ENCODE data around the gene CYB561D2.

The CYB561D2 gene

DNA sequence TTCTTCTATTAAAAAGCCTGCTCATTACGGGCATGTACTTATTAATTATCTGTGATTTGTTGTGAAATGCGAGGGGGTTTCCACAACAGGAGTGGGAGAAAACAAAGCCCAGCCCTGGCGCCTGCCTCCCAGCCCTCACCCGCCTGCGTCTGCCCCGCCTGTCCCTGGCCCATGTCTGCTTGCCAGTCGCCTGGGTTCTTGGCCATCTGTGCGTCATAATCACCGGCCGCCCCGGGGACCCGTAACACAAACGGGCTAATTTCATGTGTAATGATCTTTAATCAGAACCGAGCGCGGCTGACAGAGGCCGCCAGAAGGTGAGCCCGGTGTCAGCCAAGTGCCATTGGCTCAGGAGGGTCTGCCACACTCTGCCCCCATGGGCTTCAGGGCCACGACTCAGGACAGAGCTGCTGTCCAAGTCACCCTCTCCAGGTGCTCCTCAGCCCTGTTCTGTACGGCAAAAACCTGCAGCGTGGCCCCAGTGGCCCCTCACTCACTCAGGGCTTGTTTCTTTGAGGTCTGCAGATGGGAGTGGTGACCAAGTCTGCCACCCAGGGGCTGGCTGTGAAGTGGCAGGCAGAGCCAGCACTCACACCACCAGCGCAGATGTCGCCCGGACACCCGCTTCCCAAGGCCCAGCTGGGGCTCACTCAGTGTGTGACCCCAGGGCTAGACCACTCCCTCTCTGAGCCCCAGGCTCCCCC is 37.5 kb downstream of the CYB561D2 start:
- in situ Hi-C loops (cut with MboI; ENCODE audit: low sequenced_read_pairs) = no loop called here

GRCh38 chr3:50388720-50389413 is 38.2 kb downstream of the CYB561D2 start:
- in situ Hi-C loops (cut with MboI; ENCODE audit: low sequenced_read_pairs) = no loop called here

GRCh38 chr3:50389414-50389767 is 38.7 kb downstream of the CYB561D2 start:
- in situ Hi-C loops (cut with MboI; ENCODE audit: low sequenced_read_pairs) = no loop called here

DNA sequence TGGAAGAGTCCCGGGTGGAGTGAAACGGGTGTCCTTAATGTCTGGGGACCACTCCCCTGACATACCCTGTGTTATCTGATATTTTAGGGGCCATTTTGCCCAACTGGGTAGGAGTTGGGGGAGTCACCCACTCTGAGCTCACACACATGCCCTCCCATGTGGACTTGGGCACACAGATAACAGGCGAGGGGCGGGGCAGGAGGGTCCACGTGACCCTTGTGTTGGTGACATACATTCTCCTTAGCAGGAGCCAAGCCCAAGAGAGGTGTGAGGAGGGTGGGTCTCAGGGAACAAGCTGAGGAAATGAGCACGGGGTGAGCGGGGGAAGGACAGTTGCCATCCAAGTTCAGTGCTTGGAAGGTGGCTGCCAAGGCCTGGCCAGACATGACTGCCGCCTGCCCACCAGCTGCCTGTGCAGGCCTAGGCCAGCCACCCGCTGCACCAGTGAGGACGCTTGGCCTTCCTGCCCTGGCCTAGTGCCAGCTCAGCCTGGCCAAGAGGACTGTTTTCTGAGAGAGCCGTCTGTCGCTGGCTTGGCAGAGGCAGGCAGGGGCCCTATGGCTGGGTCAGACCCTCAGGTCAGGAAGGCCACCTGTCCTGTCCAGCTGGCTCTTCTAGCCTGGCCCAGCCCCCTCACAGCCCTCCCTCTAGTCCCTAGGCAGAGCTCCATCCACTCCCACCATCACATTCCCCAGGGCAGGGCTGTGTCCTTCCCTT is 40.0 kb downstream of the CYB561D2 start:
- in situ Hi-C loops (cut with MboI; ENCODE audit: low sequenced_read_pairs) = no loop called here

DNA sequence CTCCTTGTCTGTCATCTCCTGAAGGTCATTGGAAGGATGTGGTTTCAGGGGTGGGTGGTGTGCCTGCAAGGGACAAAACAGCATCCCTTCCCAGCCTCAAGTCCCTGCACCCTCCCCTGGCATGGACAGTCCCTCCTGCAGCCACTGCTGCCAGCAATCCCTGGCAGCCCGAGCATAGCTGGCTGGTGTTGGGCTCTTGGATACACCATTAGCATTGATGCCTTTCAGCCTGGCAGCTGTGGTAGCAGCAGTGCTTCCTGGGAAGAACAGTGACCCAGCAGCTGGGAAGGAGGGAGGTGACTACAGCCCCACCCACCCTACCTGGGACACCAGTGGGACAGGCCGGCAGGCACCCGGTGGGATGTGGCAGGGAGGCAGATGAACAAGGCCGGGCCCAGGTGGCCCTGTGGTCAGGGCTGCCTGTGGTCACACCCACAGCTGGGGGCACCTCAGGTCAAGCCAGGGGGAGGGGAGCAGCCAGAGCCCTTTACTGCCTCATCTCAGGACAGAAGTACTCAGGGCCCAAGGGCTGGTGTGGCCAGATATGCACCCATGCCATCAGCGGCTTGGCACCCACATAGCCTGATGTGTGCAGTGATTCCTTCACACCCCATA is 41.5 kb downstream of the CYB561D2 start:
- in situ Hi-C loops (cut with MboI; ENCODE audit: low sequenced_read_pairs) = no loop called here

- in situ Hi-C loops (cut with MboI; ENCODE audit: low sequenced_read_pairs) = no loop called here
Observed at GRCh38 chr3:50393061-50393460, 42.4 kb downstream of the CYB561D2 start.

GRCh38 chr3:50395070-50395860 is 44.6 kb downstream of the CYB561D2 start:
- in situ Hi-C loops (cut with MboI; ENCODE audit: low sequenced_read_pairs) = no loop called here

DNA sequence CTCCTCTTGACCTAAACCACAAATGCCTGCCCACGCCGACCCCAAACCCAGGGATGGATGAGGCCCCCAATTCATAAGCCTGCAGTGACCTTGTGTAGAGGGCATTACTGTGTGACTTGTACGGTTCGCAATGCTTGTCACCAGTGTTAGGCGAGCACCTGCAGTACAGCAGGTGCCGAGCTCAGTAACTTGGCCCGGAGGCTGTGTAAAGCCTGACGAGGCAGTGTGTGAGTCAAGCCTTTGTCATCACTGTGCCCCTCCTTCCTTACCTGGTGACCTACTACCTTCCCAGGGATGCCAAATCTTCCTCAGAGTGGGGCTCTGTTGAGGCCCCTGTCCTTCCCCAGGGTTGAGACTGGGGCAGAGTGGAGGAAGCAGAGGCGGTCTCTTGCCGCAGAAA is 45.8 kb downstream of the CYB561D2 start:
- in situ Hi-C loops (cut with MboI; ENCODE audit: low sequenced_read_pairs) = no loop called here

GRCh38 chr3:50401978-50402595 is 51.4 kb downstream of the CYB561D2 start:
- in situ Hi-C loops (cut with MboI; ENCODE audit: low sequenced_read_pairs) = no loop called here

All from HL-60/S4 treated with phorbol 12-myristate 13-acetate at 8.2 ng/mL for 4 days and 3 days (cell line).